Endodermal cell (in vitro differentiated cells): ENCODE measurements around the gene TRIM24. TPM values are rescaled to one million over a fixed set of nuclear protein-coding genes. Genes with fewer than 3 reads are reported as not detected.

Experiments used
- DNase-seq: peaks from one replicate; pipeline ENCODE4 v3.0.0-alpha.2; 2017
- H3K27ac ChIP-seq: 2 replicates; pipeline ENCODE4 v1.5.1; 2013; ENCODE audit warnings: mild to moderate bottlenecking, low read depth, low read length, moderate library complexity
- H3K27me3 ChIP-seq: 2 replicates; pipeline ENCODE4 v1.6.1; 2013; ENCODE audit warnings: mild to moderate bottlenecking, low read length, moderate library complexity; ENCODE audit not compliant: insufficient read depth, control insufficient read depth, poor library complexity, severe bottlenecking
- H3K36me3 ChIP-seq: 2 replicates; pipeline ENCODE4 v1.7.0; 2013; ENCODE audit warnings: mild to moderate bottlenecking, low read length, moderate library complexity; ENCODE audit not compliant: control insufficient read depth, insufficient read depth
- H3K4me1 ChIP-seq: one replicate; pipeline ENCODE4 v1.7.0; 2013; ENCODE audit warnings: low read length; ENCODE audit not compliant: control insufficient read depth, insufficient read depth
- H3K4me3 ChIP-seq: 2 replicates; pipeline ENCODE4 v1.5.1; 2013; ENCODE audit warnings: mild to moderate bottlenecking, low read length, moderate library complexity
- H3K9ac ChIP-seq: 2 replicates; pipeline ENCODE4 v1.6.1; 2013; ENCODE audit warnings: mild to moderate bottlenecking, low read length, moderate library complexity; ENCODE audit not compliant: poor library complexity, severe bottlenecking; ENCODE audit errors: extremely low read depth
- H3K9me3 ChIP-seq: 2 replicates; pipeline ENCODE4 v1.6.1; 2013; ENCODE audit warnings: mild to moderate bottlenecking, low read length, moderate library complexity; ENCODE audit not compliant: control insufficient read depth
- H3K27ac Mint-ChIP-seq: 2 replicates; pipeline ENCODE4 v1.8.0; 2020; ENCODE audit warnings: mixed read lengths
- H3K27me3 Mint-ChIP-seq: 2 replicates; pipeline ENCODE4 v1.8.0; 2021; ENCODE audit warnings: mild to moderate bottlenecking, mixed read lengths; ENCODE audit not compliant: insufficient read depth
- H3K36me3 Mint-ChIP-seq: 2 replicates; pipeline ENCODE4 v1.8.0; 2020; ENCODE audit warnings: low read depth, mixed read lengths
- H3K4me1 Mint-ChIP-seq: 2 replicates; pipeline ENCODE4 v1.8.0; 2020; ENCODE audit warnings: mixed read lengths
- H3K4me3 Mint-ChIP-seq: 2 replicates; pipeline ENCODE4 v1.8.0; 2020; ENCODE audit warnings: mild to moderate bottlenecking, moderate library complexity, mixed read lengths
- H3K9me3 Mint-ChIP-seq: 2 replicates; pipeline ENCODE4 v1.8.0; 2020; ENCODE audit warnings: mild to moderate bottlenecking, mixed read lengths
- CTCF ChIP-seq: fragments of 200-600 bp; sonication (generic); conservative IDR thresholded peaks from 2 replicates; pipeline ENCODE4 v1.5.0; 2021; ENCODE audit warnings: antibody characterized with exemption, mild to moderate bottlenecking
- WGBS, 2 experiments: methylation state at CpG; one replicate each; pipeline versions ENCODE4 v1.1.5 to v1.1.7; 2013; ENCODE audit warnings: missing lambda C conversion rate in 2 of 2, mixed read lengths in 1 of 2; ENCODE audit not compliant: insufficient coverage in 1 of 2, insufficient read length in 1 of 2; 5-methylcytosine and 5-hydroxymethylcytosine counted together
- total RNA-seq, 2 donors: library from RNA; stranded (reverse); fragmentation: NEBNext Ultra II Directional in 1 of 2; extraction: Animal tissue kit (Norgen Biotek cat#: 25700) in 1 of 2; gene quantifications; 2 replicates in 1 of 2; 3 replicates in 1 of 2; pipeline ENCODE4 v1.2.1, GENCODE V29; 2021

The TRIM24 gene
- total RNA-seq, 2 donors from 2014 or later, result 62.1 to 70.1 TPM

GRCh38 chr7:138442822-138443221, 17.2 kb upstream of the TRIM24 start:
- no peaks in the 10 kb centered on the region for H3K36me3 ChIP-seq
- peaks cover 6% of the 10 kb centered on the region for H3K9me3 ChIP-seq
- peaks cover 2% of the 10 kb centered on the region for H3K9me3 Mint-ChIP-seq

GRCh38 chr7:138449580-138449979, 10.5 kb upstream of the TRIM24 start:
- no peak overlapping the region for H3K27ac ChIP-seq
- peaks cover 11% of the 10 kb centered on the region for H3K4me1 Mint-ChIP-seq
- H3K9me3 ChIP-seq, result peaks cover 10% of the 10 kb centered on the region
- H3K27me3 ChIP-seq, result no peaks in the 10 kb centered on the region
- 88% methylated on average over 6 of the region's 6 CpGs; no CpG with 5 or more reads in 1 of the 2 experiments for WGBS, 2 experiments
- TF ChIP-seq CTCF, result peak; percentile 64
- H3K36me3 Mint-ChIP-seq, result peaks cover 2% of the 10 kb centered on the region
- no peaks in the 10 kb centered on the region for H3K4me1 ChIP-seq
- DNase-seq, result peak; percentile 74
- H3K27ac Mint-ChIP-seq, result no peak overlapping the region
- H3K9ac ChIP-seq, result no peak overlapping the region
- H3K36me3 ChIP-seq, result no peaks in the 10 kb centered on the region
- H3K4me3 Mint-ChIP-seq, result no peak overlapping the region
- H3K4me3 ChIP-seq, result no peak overlapping the region
- no peaks in the 10 kb centered on the region for H3K27me3 Mint-ChIP-seq
- H3K9me3 Mint-ChIP-seq, result peaks cover 23% of the 10 kb centered on the region

More at GRCh38 chr7:138442822-138443221, 17.2 kb upstream of the TRIM24 start:
- H3K27ac ChIP-seq, result no peak overlapping the region
- no peaks in the 10 kb centered on the region for H3K4me1 ChIP-seq
- no peak overlapping the region for H3K9ac ChIP-seq
- Mint-ChIP-seq H3K27me3 (no peaks in the 10 kb centered on the region), H3K27ac (no peak overlapping the region), H3K36me3 (no peaks in the 10 kb centered on the region), H3K4me1 (peaks cover 8% of the 10 kb centered on the region), H3K4me3 (no peak overlapping the region)
- no peaks in the 10 kb centered on the region for H3K27me3 ChIP-seq
- DNase-seq, result no peak
- no peak for TF ChIP-seq CTCF
- 94 to 100% methylated on average over 2 to 3 of the region's 3 CpGs for WGBS, 2 experiments
- no peak overlapping the region for H3K4me3 ChIP-seq

DNA sequence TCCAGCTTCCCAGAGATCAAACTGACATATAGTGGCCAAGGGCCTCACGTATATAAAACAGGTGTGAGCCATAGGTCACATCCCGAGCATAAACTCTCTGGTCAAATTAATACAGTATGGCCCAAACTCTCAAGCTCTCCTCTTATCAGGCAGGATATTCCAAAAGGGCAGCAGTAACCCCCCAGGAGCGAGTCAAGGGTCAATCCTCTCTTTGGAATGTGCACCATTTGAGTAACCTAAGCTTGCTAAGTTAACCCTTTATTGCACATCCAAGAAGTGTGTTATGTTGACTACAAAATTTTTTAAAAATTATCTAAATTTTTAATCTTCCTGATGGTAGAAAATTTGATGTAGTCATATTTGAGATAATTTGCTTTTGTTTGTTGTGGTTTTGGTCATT, 4.5 kb upstream of the TRIM24 start:
- 75 to 83% methylated on average over 2 to 3 of the region's 3 CpGs for WGBS, 2 experiments
- DNase-seq, result peak; percentile 48
- no peak overlapping the region for H3K27ac Mint-ChIP-seq

More for the DNA sequence above, 4.5 kb upstream of the TRIM24 start:
- no peaks in the 10 kb centered on the region for H3K36me3 ChIP-seq
- no peaks in the 10 kb centered on the region for H3K36me3 Mint-ChIP-seq
- H3K4me3 Mint-ChIP-seq, result no peak overlapping the region
- H3K27me3 Mint-ChIP-seq, result no peaks in the 10 kb centered on the region
- H3K4me3 ChIP-seq, result no peak overlapping the region
- H3K27me3 ChIP-seq, result no peaks in the 10 kb centered on the region
- no peak overlapping the region for H3K9ac ChIP-seq
- TF ChIP-seq CTCF, result no peak
- peaks cover 20% of the 10 kb centered on the region for H3K4me1 Mint-ChIP-seq
- H3K27ac ChIP-seq, result no peak overlapping the region
- no peaks in the 10 kb centered on the region for H3K9me3 ChIP-seq
- no peaks in the 10 kb centered on the region for H3K4me1 ChIP-seq
- peaks cover 5% of the 10 kb centered on the region for H3K9me3 Mint-ChIP-seq
